Measurements from ENCODE around the gene SORBS1.

SORBS1 gene

GRCh38 chr10:95444792-95445191, 116.4 kb downstream of the SORBS1 start:
- Histone ChIP-seq H3K27ac (ENCODE audit: low read depth, low read length) (no peak overlapping the region), H3K9ac (ENCODE audit: low read depth in 1 of 2, low read length in 2 of 2) (no peak overlapping the region)

GRCh38 chr10:95443636-95444035, 117.5 kb downstream of the SORBS1 start:
- no peaks in the 10 kb centered on the region for H3K9me3 ChIP-seq (ENCODE audit: control insufficient read depth in 1 of 2, low read length in 2 of 2)
- H3K27me3 ChIP-seq (ENCODE audit: control insufficient read depth in 1 of 2, insufficient read depth in 2 of 2, low read length in 2 of 2), result no peaks in the 10 kb centered on the region
- no peaks in the 10 kb centered on the region for H3K36me3 ChIP-seq (ENCODE audit: control insufficient read depth in 1 of 2, insufficient read depth in 2 of 2, low read length in 2 of 2)
- H3K4me1 ChIP-seq (ENCODE audit: control insufficient read depth in 1 of 2, insufficient read depth in 2 of 2, low read length in 2 of 2), result peaks cover 8 to 13% of the 10 kb centered on the region in 2 donors
- H3K27ac ChIP-seq (ENCODE audit: low read depth, low read length), result no peak overlapping the region
- H3K9ac ChIP-seq (ENCODE audit: low read depth in 1 of 2, low read length in 2 of 2), result no peak overlapping the region
- H3K4me3 ChIP-seq (ENCODE audit: low read depth in 1 of 2, low read length in 2 of 2), result no peak overlapping the region

More at GRCh38 chr10:95444792-95445191, 116.4 kb downstream of the SORBS1 start:
- Histone ChIP-seq H3K36me3 (ENCODE audit: control insufficient read depth in 1 of 2, insufficient read depth in 2 of 2, low read length in 2 of 2) (no peaks in the 10 kb centered on the region), H3K4me1 (ENCODE audit: control insufficient read depth in 1 of 2, insufficient read depth in 2 of 2, low read length in 2 of 2) (peaks cover 8 to 13% of the 10 kb centered on the region in 2 donors), H3K4me3 (ENCODE audit: low read depth in 1 of 2, low read length in 2 of 2) (no peak overlapping the region), H3K9me3 (ENCODE audit: control insufficient read depth in 1 of 2, low read length in 2 of 2) (no peaks in the 10 kb centered on the region), H3K27me3 (ENCODE audit: control insufficient read depth in 1 of 2, insufficient read depth in 2 of 2, low read length in 2 of 2) (no peaks in the 10 kb centered on the region)

GRCh38 chr10:95442341-95442740, 118.8 kb downstream of the SORBS1 start:
- no peak overlapping the region for H3K27ac ChIP-seq (ENCODE audit: low read depth, low read length)
- H3K27me3 ChIP-seq (ENCODE audit: control insufficient read depth in 1 of 2, insufficient read depth in 2 of 2, low read length in 2 of 2), result no peaks in the 10 kb centered on the region
- no peak overlapping the region for H3K9ac ChIP-seq (ENCODE audit: low read depth in 1 of 2, low read length in 2 of 2)
- peaks cover 8 to 9% of the 10 kb centered on the region in 2 donors for H3K4me1 ChIP-seq (ENCODE audit: control insufficient read depth in 1 of 2, insufficient read depth in 2 of 2, low read length in 2 of 2)
- no peak overlapping the region for H3K4me3 ChIP-seq (ENCODE audit: low read depth in 1 of 2, low read length in 2 of 2)
- no peaks in the 10 kb centered on the region for H3K9me3 ChIP-seq (ENCODE audit: control insufficient read depth in 1 of 2, low read length in 2 of 2)
- H3K36me3 ChIP-seq (ENCODE audit: control insufficient read depth in 1 of 2, insufficient read depth in 2 of 2, low read length in 2 of 2), result no peaks in the 10 kb centered on the region

GRCh38 chr10:95441547-95441923, 119.6 kb downstream of the SORBS1 start:
- no peaks in the 10 kb centered on the region for H3K27me3 ChIP-seq (ENCODE audit: control insufficient read depth in 1 of 2, insufficient read depth in 2 of 2, low read length in 2 of 2)
- H3K4me3 ChIP-seq (ENCODE audit: low read depth in 1 of 2, low read length in 2 of 2), result no peak overlapping the region
- H3K9me3 ChIP-seq (ENCODE audit: control insufficient read depth in 1 of 2, low read length in 2 of 2), result no peaks in the 10 kb centered on the region
- peaks cover 8 to 9% of the 10 kb centered on the region in 2 donors for H3K4me1 ChIP-seq (ENCODE audit: control insufficient read depth in 1 of 2, insufficient read depth in 2 of 2, low read length in 2 of 2)
- no peak overlapping the region for H3K9ac ChIP-seq (ENCODE audit: low read depth in 1 of 2, low read length in 2 of 2)
- H3K36me3 ChIP-seq (ENCODE audit: control insufficient read depth in 1 of 2, insufficient read depth in 2 of 2, low read length in 2 of 2), result no peaks in the 10 kb centered on the region
- no peak overlapping the region for H3K27ac ChIP-seq (ENCODE audit: low read depth, low read length)

GRCh38 chr10:95440756-95441546, 120.2 kb downstream of the SORBS1 start:
- Histone ChIP-seq H3K4me1 (ENCODE audit: control insufficient read depth in 1 of 2, insufficient read depth in 2 of 2, low read length in 2 of 2) (peaks cover 7% of the 10 kb centered on the region in 2 donors), H3K9me3 (ENCODE audit: control insufficient read depth in 1 of 2, low read length in 2 of 2) (no peaks in the 10 kb centered on the region), H3K4me3 (ENCODE audit: low read depth in 1 of 2, low read length in 2 of 2) (no peak overlapping the region), H3K27me3 (ENCODE audit: control insufficient read depth in 1 of 2, insufficient read depth in 2 of 2, low read length in 2 of 2) (no peaks in the 10 kb centered on the region), H3K9ac (ENCODE audit: low read depth in 1 of 2, low read length in 2 of 2) (no peak overlapping the region), H3K27ac (ENCODE audit: low read depth, low read length) (no peak overlapping the region), H3K36me3 (ENCODE audit: control insufficient read depth in 1 of 2, insufficient read depth in 2 of 2, low read length in 2 of 2) (no peaks in the 10 kb centered on the region)

GRCh38 chr10:95440038-95440725, 121.0 kb downstream of the SORBS1 start:
- H3K36me3 ChIP-seq (ENCODE audit: control insufficient read depth in 1 of 2, insufficient read depth in 2 of 2, low read length in 2 of 2), result no peaks in the 10 kb centered on the region
- H3K9me3 ChIP-seq (ENCODE audit: control insufficient read depth in 1 of 2, low read length in 2 of 2), result no peaks in the 10 kb centered on the region
- H3K4me1 ChIP-seq (ENCODE audit: control insufficient read depth in 1 of 2, insufficient read depth in 2 of 2, low read length in 2 of 2), result peaks cover 0 to under 1% of the 10 kb centered on the region in 2 donors
- H3K27me3 ChIP-seq (ENCODE audit: control insufficient read depth in 1 of 2, insufficient read depth in 2 of 2, low read length in 2 of 2), result no peaks in the 10 kb centered on the region
- H3K9ac ChIP-seq (ENCODE audit: low read depth in 1 of 2, low read length in 2 of 2), result no peak overlapping the region
- H3K27ac ChIP-seq (ENCODE audit: low read depth, low read length), result no peak overlapping the region
- H3K4me3 ChIP-seq (ENCODE audit: low read depth in 1 of 2, low read length in 2 of 2), result no peak overlapping the region

- Histone ChIP-seq H3K9ac (ENCODE audit: low read depth in 1 of 2, low read length in 2 of 2) (no peak overlapping the region), H3K36me3 (ENCODE audit: control insufficient read depth in 1 of 2, insufficient read depth in 2 of 2, low read length in 2 of 2) (no peaks in the 10 kb centered on the region), H3K4me3 (ENCODE audit: low read depth in 1 of 2, low read length in 2 of 2) (no peak overlapping the region), H3K4me1 (ENCODE audit: control insufficient read depth in 1 of 2, insufficient read depth in 2 of 2, low read length in 2 of 2) (peaks cover 0 to 5% of the 10 kb centered on the region in 2 donors), H3K27me3 (ENCODE audit: control insufficient read depth in 1 of 2, insufficient read depth in 2 of 2, low read length in 2 of 2) (no peaks in the 10 kb centered on the region), H3K9me3 (ENCODE audit: control insufficient read depth in 1 of 2, low read length in 2 of 2) (no peaks in the 10 kb centered on the region), H3K27ac (ENCODE audit: low read depth, low read length) (no peak overlapping the region)
These were observed 122.4 kb downstream of the SORBS1 start for GRCh38 chr10:95438781-95439180.

- Histone ChIP-seq H3K4me1 (ENCODE audit: control insufficient read depth in 1 of 2, insufficient read depth in 2 of 2, low read length in 2 of 2) (peaks cover 0 to 5% of the 10 kb centered on the region in 2 donors), H3K27ac (ENCODE audit: low read depth, low read length) (no peak overlapping the region), H3K36me3 (ENCODE audit: control insufficient read depth in 1 of 2, insufficient read depth in 2 of 2, low read length in 2 of 2) (no peaks in the 10 kb centered on the region), H3K9ac (ENCODE audit: low read depth in 1 of 2, low read length in 2 of 2) (no peak overlapping the region), H3K9me3 (ENCODE audit: control insufficient read depth in 1 of 2, low read length in 2 of 2) (no peaks in the 10 kb centered on the region), H3K27me3 (ENCODE audit: control insufficient read depth in 1 of 2, insufficient read depth in 2 of 2, low read length in 2 of 2) (no peaks in the 10 kb centered on the region), H3K4me3 (ENCODE audit: low read depth in 1 of 2, low read length in 2 of 2) (no peak overlapping the region)
These were observed 123.5 kb downstream of the SORBS1 start for GRCh38 chr10:95437669-95438068.

GRCh38 chr10:95435548-95436279, 125.5 kb downstream of the SORBS1 start:
- Histone ChIP-seq H3K36me3 (ENCODE audit: control insufficient read depth in 1 of 2, insufficient read depth in 2 of 2, low read length in 2 of 2) (no peaks in the 10 kb centered on the region), H3K27me3 (ENCODE audit: control insufficient read depth in 1 of 2, insufficient read depth in 2 of 2, low read length in 2 of 2) (no peaks in the 10 kb centered on the region), H3K27ac (ENCODE audit: low read depth, low read length) (no peak overlapping the region), H3K9ac (ENCODE audit: low read depth in 1 of 2, low read length in 2 of 2) (no peak overlapping the region), H3K4me3 (ENCODE audit: low read depth in 1 of 2, low read length in 2 of 2) (no peak overlapping the region), H3K4me1 (ENCODE audit: control insufficient read depth in 1 of 2, insufficient read depth in 2 of 2, low read length in 2 of 2) (peaks cover 5 to 6% of the 10 kb centered on the region in 2 donors), H3K9me3 (ENCODE audit: control insufficient read depth in 1 of 2, low read length in 2 of 2) (no peaks in the 10 kb centered on the region)

- H3K9ac ChIP-seq (ENCODE audit: low read depth in 1 of 2, low read length in 2 of 2), result no peak overlapping the region
- H3K36me3 ChIP-seq (ENCODE audit: control insufficient read depth in 1 of 2, insufficient read depth in 2 of 2, low read length in 2 of 2), result no peaks in the 10 kb centered on the region
- no peaks in the 10 kb centered on the region for H3K27me3 ChIP-seq (ENCODE audit: control insufficient read depth in 1 of 2, insufficient read depth in 2 of 2, low read length in 2 of 2)
- no peaks in the 10 kb centered on the region for H3K9me3 ChIP-seq (ENCODE audit: control insufficient read depth in 1 of 2, low read length in 2 of 2)
- no peak overlapping the region for H3K27ac ChIP-seq (ENCODE audit: low read depth, low read length)
- H3K4me1 ChIP-seq (ENCODE audit: control insufficient read depth in 1 of 2, insufficient read depth in 2 of 2, low read length in 2 of 2), result peaks cover 10 to 11% of the 10 kb centered on the region in 2 donors
- H3K4me3 ChIP-seq (ENCODE audit: low read depth in 1 of 2, low read length in 2 of 2), result no peak overlapping the region
These were observed 126.6 kb downstream of the SORBS1 start for GRCh38 chr10:95434583-95434982.
